H1 (cell line): ENCODE results near the gene BCAM. TPM values are rescaled to one million over a fixed set of nuclear protein-coding genes. Genes with fewer than 3 reads are reported as not detected.

Experiments
- CEBPB ChIP-seq: IDR thresholded peaks from 2 replicates; pipeline ENCODE4 v1.6.1; 2012; ENCODE audit warnings: low read depth, low read length
- CHD1 ChIP-seq: IDR thresholded peaks from 2 replicates; pipeline ENCODE4 v1.6.1; 2012; ENCODE audit warnings: low read depth, low read length, improper control_type of control experiment
- EP300 ChIP-seq, 2 experiments: IDR thresholded peaks; 1 replicate in 1 of 2; 2 replicates in 1 of 2; pipeline ENCODE4 v1.6.1; 2011 to 2012; ENCODE audit warnings: low read depth in 2 of 2, low read length in 2 of 2, mild to moderate bottlenecking in 2 of 2, borderline replicate concordance in 1 of 2, inconsistent platforms in 1 of 2, moderate library complexity in 1 of 2
- MAFK ChIP-seq: IDR thresholded peaks from 2 replicates; pipeline ENCODE4 v1.6.1; 2012; ENCODE audit warnings: low read depth, mild to moderate bottlenecking, improper control_type of control experiment, low read length
- POLR2A ChIP-seq, 2 experiments: IDR thresholded peaks; 1 replicate in 1 of 2; 2 replicates in 1 of 2; pipeline ENCODE4 v1.6.1; 2011; ENCODE audit warnings: low read depth in 2 of 2, low read length in 2 of 2, mild to moderate bottlenecking in 2 of 2; ENCODE audit errors: control extremely low read depth in 1 of 2
- polyA plus RNA-seq, 7 experiments: library from polyadenylated mRNA; depleted of rRNA in 3 of 7; stranded (reverse) in 5 of 7; unstranded in 2 of 7; fragments of >200 nt in 5 of 7; fragments of 200-250 nt in 2 of 7; gene quantifications; 1 replicate in 5 of 7; 2 replicates in 1 of 7; 4 replicates in 1 of 7; pipeline versions ENCODE4 v1.2.1 to v1.2.3, GENCODE V29; 2011 to 2013; ENCODE audit warnings: missing spikeins in 2 of 7, mixed read lengths in 2 of 7
- small RNA-seq: library from polyadenylated mRNA; stranded (forward); fragments of <200 nt; extraction: miRNeasy Mini kit (QIAGEN cat#:217004); gene quantifications from one replicate; pipeline ENCODE3, GENCODE V24; 2013; ENCODE audit not compliant: insufficient read depth
- total RNA-seq: library from RNA; stranded (reverse); fragmentation: NEBNext Ultra II Directional; extraction: Animal tissue kit (Norgen Biotek cat#: 25700); gene quantifications from 2 replicates; pipeline ENCODE4 v1.2.1, GENCODE V29; 2021

BCAM gene
- total and polyA plus RNA-seq, 2 of the 8 experiments (the other 6 are each of a cell fraction or from before 2014, with no cell fraction given): 32.5 to 81.4 TPM

DNA sequence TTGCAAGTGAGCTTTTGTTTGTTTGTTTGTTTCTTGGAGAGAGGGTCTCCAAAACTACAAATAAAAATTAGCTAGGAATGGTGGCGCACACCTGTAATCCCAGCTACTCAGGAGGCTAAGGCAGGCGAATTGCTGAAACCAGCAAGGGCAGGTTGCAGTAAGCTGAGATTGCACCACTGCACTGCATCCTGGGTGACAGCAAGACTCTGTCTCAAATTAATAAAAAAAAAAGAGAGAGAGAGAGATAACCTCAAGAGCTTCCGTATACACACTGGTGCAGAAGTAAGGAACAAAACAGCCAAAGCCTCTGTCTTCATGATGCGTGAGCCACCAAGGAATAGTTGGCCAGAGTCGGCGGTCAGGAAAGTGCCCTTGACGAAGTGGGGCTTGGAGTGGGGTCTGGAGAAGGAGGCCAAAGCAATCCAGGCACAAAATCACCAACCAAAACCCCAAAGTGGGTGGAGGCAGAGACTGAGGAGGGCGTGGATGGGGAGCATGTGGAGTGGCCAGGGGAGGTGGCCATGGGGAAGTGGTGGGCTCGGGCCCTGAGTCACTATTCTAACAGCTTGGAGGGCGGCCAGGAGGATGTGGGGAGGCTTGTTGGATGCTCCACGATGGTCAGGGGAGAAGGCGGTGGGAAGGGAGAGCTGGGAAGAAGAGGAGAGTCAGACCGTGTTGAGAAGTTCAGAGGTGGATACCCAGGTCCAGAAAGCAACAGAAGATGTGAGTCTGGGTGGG, 61.0 kb downstream of the BCAM start (continued):
- TF ChIP-seq CHD1 (no peak), MAFK (no peak), CEBPB (no peak), POLR2A (IDR thresholded peaks at IDR 0.05; ENCODE audit: control extremely low read depth in 1 of 2, low read depth in 2 of 2, low read length in 2 of 2) (no peak), EP300 (IDR thresholded peaks at IDR 0.05; ENCODE audit: borderline replicate concordance in 1 of 2, low read depth in 2 of 2, low read length in 2 of 2) (no peak)
- TF ChIP-seq, all 59 proteins: peak for 0

Small RNAs within 50 kb of the gene (small RNA-seq; reads per million reads assigned to genes)
- not detected for gene RF00156

Other genes starting within 250 kb of the BCAM start
- not detected in 2 replicates for gene IGSF23, start 195.5 kb upstream of the BCAM start, total RNA-seq
- not detected in 2 replicates for gene IGSF23, start 195.5 kb upstream of the BCAM start, polyA plus RNA-seq (2011; rRNA removed)
- 13.3 and 14.1 TPM in 2 replicates for gene PVR, start 165.2 kb upstream of the BCAM start, total RNA-seq
- 14.8 and 16.9 TPM in 2 replicates for gene PVR, start 165.2 kb upstream of the BCAM start, polyA plus RNA-seq (2011; rRNA removed)
- gene CEACAM19, start 137.6 kb upstream of the BCAM start, total RNA-seq: 2.7 and 3.1 TPM in 2 replicates
- gene CEACAM19, start 137.6 kb upstream of the BCAM start, polyA plus RNA-seq (2011; rRNA removed): 3.4 and 4.0 TPM in 2 replicates
- not detected in 2 replicates for gene CEACAM16, start 110.0 kb upstream of the BCAM start, total RNA-seq
- gene CEACAM16, start 110.0 kb upstream of the BCAM start, polyA plus RNA-seq (2011; rRNA removed): not detected in 2 replicates
- 1.7 and 2.4 TPM in 2 replicates for gene BCL3, start 60.4 kb upstream of the BCAM start, total RNA-seq
- gene BCL3, start 60.4 kb upstream of the BCAM start, polyA plus RNA-seq (2011; rRNA removed): 0.88 and 3.0 TPM in 2 replicates
- gene CBLC, start 31.2 kb upstream of the BCAM start, total RNA-seq: 17.4 and 19.2 TPM in 2 replicates
- gene CBLC, start 31.2 kb upstream of the BCAM start, polyA plus RNA-seq (2011; rRNA removed): 35.7 and 53.4 TPM in 2 replicates
- 181 and 184 TPM in 2 replicates for gene NECTIN2, start 37.2 kb downstream of the BCAM start, total RNA-seq
- gene NECTIN2, start 37.2 kb downstream of the BCAM start, polyA plus RNA-seq (2011; rRNA removed): 237 and 318 TPM in 2 replicates
- gene TOMM40, start 82.2 kb downstream of the BCAM start, total RNA-seq: 178 and 179 TPM in 2 replicates
- 154 and 189 TPM in 2 replicates for gene TOMM40, start 82.2 kb downstream of the BCAM start, polyA plus RNA-seq (2011; rRNA removed)
- 629 and 679 TPM in 2 replicates for gene APOE, start 96.7 kb downstream of the BCAM start, total RNA-seq
- gene APOE, start 96.7 kb downstream of the BCAM start, polyA plus RNA-seq (2011; rRNA removed): 1,258 and 1,819 TPM in 2 replicates
- gene APOC1, start 105.5 kb downstream of the BCAM start, total RNA-seq: 78.2 and 87.8 TPM in 2 replicates
- 55.8 and 93.6 TPM in 2 replicates for gene APOC1, start 105.5 kb downstream of the BCAM start, polyA plus RNA-seq (2011; rRNA removed)
- not detected in 2 replicates for gene APOC4, start 133.1 kb downstream of the BCAM start, total RNA-seq
- not detected in 2 replicates for gene APOC4, start 133.1 kb downstream of the BCAM start, polyA plus RNA-seq (2011; rRNA removed)
- gene APOC2, start 136.9 kb downstream of the BCAM start, total RNA-seq: not detected in 2 replicates
- not detected in 2 replicates for gene APOC2, start 136.9 kb downstream of the BCAM start, polyA plus RNA-seq (2011; rRNA removed)
- 84.8 and 95.8 TPM in 2 replicates for gene CLPTM1, start 146.3 kb downstream of the BCAM start, total RNA-seq
- gene CLPTM1, start 146.3 kb downstream of the BCAM start, polyA plus RNA-seq (2011; rRNA removed): 108 and 140 TPM in 2 replicates
- gene RELB, start 192.4 kb downstream of the BCAM start, total RNA-seq: 12.5 and 13.1 TPM in 2 replicates
- 10.0 and 12.6 TPM in 2 replicates for gene RELB, start 192.4 kb downstream of the BCAM start, polyA plus RNA-seq (2011; rRNA removed)
- 63.4 and 71.7 TPM in 2 replicates for gene CLASRP, start 229.9 kb downstream of the BCAM start, total RNA-seq
- gene CLASRP, start 229.9 kb downstream of the BCAM start, polyA plus RNA-seq (2011; rRNA removed): 22.3 and 25.8 TPM in 2 replicates